SK-N-SH (cell line): ENCODE data around the gene EIPR1. TPM values are rescaled to one million over a fixed set of nuclear protein-coding genes. Genes with fewer than 3 reads are reported as not detected.

ENCODE experiments used
- CTCF ChIA-PET: fragments of 300-600, 350-600 bp; formaldehyde crosslinking; extraction: SDS; loops from one replicate; lab custom pipeline; 2021; lab: Yijun Ruan, JAX
- POLR2A ChIA-PET: fragments of 350-600 bp; sonication (Branson Sonifier 250); formaldehyde crosslinking; extraction: SDS; loops from one replicate; lab custom pipeline; 2020; ENCODE audit warnings: antibody characterized with exemption, inconsistent platforms; lab: Yijun Ruan, JAX
- DNase-seq: peaks from one replicate; pipeline ENCODE4 v3.0.0; 2012
- H2AFZ ChIP-seq: fragments of 200-600 bp; sonication (generic); 2 replicates; pipeline ENCODE4 v1.8.1; 2016; ENCODE audit warnings: antibody characterized with exemption, mild to moderate bottlenecking, low read depth
- H3F3A ChIP-seq: fragments of 200-600 bp; sonication (generic); replicated peaks from 2 replicates; pipeline ENCODE3; 2016; ENCODE audit warnings: antibody characterized with exemption, mild to moderate bottlenecking; ENCODE audit not compliant: insufficient read depth
- H3K27ac ChIP-seq, 2 experiments: fragments of 200-500 bp in 1 of 2; fragments of 200-600 bp in 1 of 2; sonication (Bioruptor generic) in 1 of 2; sonication (generic), shearing (Covaris generic) in 1 of 2; 2 replicates each; pipeline versions ENCODE4 v1.5.1 to v1.6.1; 2014 to 2016; ENCODE audit warnings: low read depth in 2 of 2, inconsistent platforms in 1 of 2, low read length in 1 of 2, mild to moderate bottlenecking in 1 of 2, mixed read lengths in 1 of 2
- H3K27me3 ChIP-seq: fragments of 200-600 bp; sonication (generic), shearing (Covaris generic); 2 replicates; pipeline ENCODE4 v1.6.1; 2016; ENCODE audit warnings: mixed run types; ENCODE audit not compliant: insufficient read depth
- H3K36me3 ChIP-seq, 2 experiments: fragments of 200-500 bp in 1 of 2; fragments of 200-600 bp in 1 of 2; sonication (Bioruptor generic) in 1 of 2; sonication (generic) in 1 of 2; replicated peaks in 1 of 2; 2 replicates each; pipeline versions ENCODE3 to v1.5.1; 2014 to 2016; ENCODE audit warnings: low read length in 1 of 2, mild to moderate bottlenecking in 1 of 2; ENCODE audit not compliant: insufficient read depth in 2 of 2, control insufficient read depth in 1 of 2
- H3K4me1 ChIP-seq, 2 experiments: fragments of 200-500 bp in 1 of 2; fragments of 200-600 bp in 1 of 2; sonication (Bioruptor generic) in 1 of 2; sonication (generic), shearing (Covaris generic) in 1 of 2; 2 replicates each; pipeline versions ENCODE4 v1.5.1 to v1.6.1; 2014 to 2016; ENCODE audit warnings: low read depth in 1 of 2, low read length in 1 of 2, mixed run types in 1 of 2; ENCODE audit not compliant: insufficient read depth in 2 of 2, control insufficient read depth in 1 of 2
- H3K4me2 ChIP-seq: fragments of 200-600 bp; sonication (generic), shearing (Covaris generic); 2 replicates; pipeline ENCODE4 v1.6.1; 2017; ENCODE audit warnings: mixed run types
- H3K4me3 ChIP-seq, 2 experiments: fragments of 200-500 bp in 1 of 2; fragments of 200-600 bp in 1 of 2; sonication (Bioruptor generic) in 1 of 2; sonication (generic), shearing (Covaris generic) in 1 of 2; 2 replicates each; pipeline versions ENCODE4 v1.5.1 to v1.8.1; 2014 to 2016; ENCODE audit warnings: low read depth in 2 of 2, inconsistent platforms in 1 of 2, low read length in 1 of 2, mild to moderate bottlenecking in 1 of 2, mixed read lengths in 1 of 2, moderate library complexity in 1 of 2
- H3K79me2 ChIP-seq: fragments of 200-600 bp; sonication (generic); 2 replicates; pipeline ENCODE4 v1.8.1; 2017; ENCODE audit warnings: mild to moderate bottlenecking; ENCODE audit not compliant: insufficient read depth
- H3K9ac ChIP-seq: fragments of 200-600 bp; sonication (generic); 2 replicates; pipeline ENCODE4 v1.6.1; 2017; ENCODE audit warnings: mixed run types
- H3K9me2 ChIP-seq: fragments of 200-600 bp; sonication (generic); 2 replicates; pipeline ENCODE4 v1.6.1; 2017; ENCODE audit warnings: mixed run types
- H3K9me3 ChIP-seq: fragments of 200-600 bp; sonication (generic); 2 replicates; pipeline ENCODE4 v1.6.1; 2017; ENCODE audit warnings: mixed run types, mild to moderate bottlenecking, moderate library complexity
- H4K20me1 ChIP-seq: fragments of 200-600 bp; sonication (generic); 2 replicates; pipeline ENCODE4 v1.6.1; 2017; ENCODE audit warnings: mild to moderate bottlenecking, mixed run types; ENCODE audit not compliant: insufficient read depth
- ELF1 ChIP-seq: IDR thresholded peaks from 2 replicates; pipeline ENCODE4 v1.4.0; 2012
- EP300 ChIP-seq, 2 experiments: IDR thresholded peaks; 2 replicates each; pipeline versions ENCODE4 v1.4.0 to v1.6.1; 2012; ENCODE audit warnings: borderline replicate concordance in 1 of 2, low read depth in 1 of 2, low read length in 1 of 2
- EZH2phosphoT487 ChIP-seq: fragments of 200-600 bp; sonication (generic); IDR thresholded peaks from 2 replicates; pipeline ENCODE4 v1.6.1; 2017; ENCODE audit warnings: low read depth, mixed run types, mild to moderate bottlenecking, antibody characterized with exemption, moderate library complexity, borderline replicate concordance
- FOXJ3 ChIP-seq: sonication (generic); formaldehyde crosslinking; IDR thresholded peaks from 2 replicates; pipeline ENCODE4 v1.5.1; 2020; ENCODE audit warnings: mild to moderate bottlenecking, missing genetic modification reagents
- GATA2 ChIP-seq: sonication (generic); formaldehyde crosslinking; IDR thresholded peaks from 2 replicates; pipeline ENCODE4 v1.5.0; 2020; ENCODE audit warnings: mild to moderate bottlenecking, missing genetic modification reagents
- JUND ChIP-seq: IDR thresholded peaks from 2 replicates; pipeline ENCODE4 v1.4.0; 2012
- MXI1 ChIP-seq: IDR thresholded peaks from 2 replicates; pipeline ENCODE4 v1.6.1; 2012; ENCODE audit warnings: mild to moderate bottlenecking, low read depth, low read length, improper control_type of control experiment
- RAD21 ChIP-seq: IDR thresholded peaks from 2 replicates; pipeline ENCODE4 v1.6.1; 2012; ENCODE audit warnings: mild to moderate bottlenecking, low read length
- RCOR1 ChIP-seq: fragments of 150-350 bp; IDR thresholded peaks from 2 replicates; pipeline ENCODE4 v1.6.1; 2017; ENCODE audit warnings: antibody characterized with exemption, low read length
- RFX5 ChIP-seq: IDR thresholded peaks from 2 replicates; pipeline ENCODE4 v1.6.1; 2012; ENCODE audit warnings: mild to moderate bottlenecking, improper control_type of control experiment, low read length
- RXRA ChIP-seq: IDR thresholded peaks from 2 replicates; pipeline ENCODE4 v1.4.0; 2012; ENCODE audit warnings: low read depth, mild to moderate bottlenecking, borderline replicate concordance
- TEAD4 ChIP-seq: IDR thresholded peaks from 2 replicates; pipeline ENCODE4 v1.4.0; 2012; ENCODE audit warnings: mild to moderate bottlenecking, borderline replicate concordance; ENCODE audit not compliant: insufficient read depth
- USF1 ChIP-seq: IDR thresholded peaks from 2 replicates; pipeline ENCODE4 v1.4.0; 2012; ENCODE audit warnings: low read depth, borderline replicate concordance
- USF2 ChIP-seq: fragments of 150-350 bp; IDR thresholded peaks from 2 replicates; pipeline ENCODE4 v1.6.1; 2017; ENCODE audit warnings: antibody characterized with exemption, low read length, low read depth, borderline replicate concordance
- YY1 ChIP-seq: IDR thresholded peaks from 2 replicates; pipeline ENCODE4 v1.4.0; 2012; ENCODE audit warnings: low read depth, mild to moderate bottlenecking
- WGBS: methylation state at CpG from one replicate; pipeline ENCODE4 v1.1.6; 2017; ENCODE audit warnings: low lambda C conversion rate; 5-methylcytosine and 5-hydroxymethylcytosine counted together
- polyA plus RNA-seq, 3 experiments: library from polyadenylated mRNA; depleted of rRNA; stranded (reverse); fragments of >200 nt; gene quantifications; 2 replicates each; pipeline ENCODE4 v1.2.3, GENCODE V29; 2012
- TF ChIP-seq, protein P1 (sequence below): IDR thresholded peaks from 2 replicates; pipeline ENCODE4; 2012
- TF ChIP-seq, protein P2 (sequence below): fragments of 200-600 bp; sonication (generic); IDR thresholded peaks from 2 replicates; pipeline ENCODE4 v1.6.1; 2017; ENCODE audit warnings: antibody characterized with exemption, mild to moderate bottlenecking, moderate library complexity
- TF ChIP-seq, protein P3 (sequence below): IDR thresholded peaks from 2 replicates; pipeline ENCODE4 v1.4.0; 2012; ENCODE audit warnings: low read depth
- TF ChIP-seq, protein P4 (sequence below): IDR thresholded peaks from 2 replicates; pipeline ENCODE4 v1.4.0; 2012; ENCODE audit warnings: low read depth, borderline replicate concordance

Gene EIPR1
- polyA plus RNA-seq, 1 of the 3 experiments (the other 2 are of a cell fraction) = 85.9 TPM

DNA sequence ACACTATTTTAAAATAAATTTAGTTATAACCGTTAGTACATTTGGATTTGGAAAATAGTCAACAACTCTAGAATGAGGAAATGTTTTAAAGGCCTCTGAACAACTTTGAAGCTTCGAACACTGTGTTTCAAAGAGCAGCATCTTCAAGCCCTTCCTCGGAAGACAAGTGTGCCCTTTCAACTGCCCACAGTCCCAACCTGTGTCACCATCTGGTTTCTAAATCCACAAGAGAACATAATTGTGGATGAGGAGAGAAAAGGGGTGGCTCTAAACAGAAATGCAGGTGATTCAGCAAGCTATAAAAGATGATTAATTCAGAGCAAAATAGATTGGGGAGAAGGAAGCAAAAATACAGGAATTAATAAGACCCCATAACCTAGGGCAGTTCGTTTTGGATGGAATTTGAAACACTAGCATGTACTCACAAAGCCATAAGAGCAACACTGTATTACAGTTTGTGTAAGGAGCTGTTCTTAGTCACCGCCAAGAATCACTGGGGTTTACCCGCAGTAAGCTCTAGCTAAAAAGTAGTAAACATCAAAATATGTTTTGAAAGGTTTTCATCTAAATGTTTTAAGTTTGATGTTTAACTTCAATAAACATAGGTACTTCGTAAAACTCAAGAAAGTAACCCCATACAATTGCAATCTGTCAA is 160.7 kb downstream of the EIPR1 start:
- no peak for TF ChIP-seq EP300 (IDR thresholded peaks at IDR 0.05; ENCODE audit: borderline replicate concordance in 1 of 2, low read depth in 1 of 2, low read length in 1 of 2)
- TF ChIP-seq FOXJ3 (CRISPR knock-in tag) = no peak
- TF ChIP-seq, protein P1, sequence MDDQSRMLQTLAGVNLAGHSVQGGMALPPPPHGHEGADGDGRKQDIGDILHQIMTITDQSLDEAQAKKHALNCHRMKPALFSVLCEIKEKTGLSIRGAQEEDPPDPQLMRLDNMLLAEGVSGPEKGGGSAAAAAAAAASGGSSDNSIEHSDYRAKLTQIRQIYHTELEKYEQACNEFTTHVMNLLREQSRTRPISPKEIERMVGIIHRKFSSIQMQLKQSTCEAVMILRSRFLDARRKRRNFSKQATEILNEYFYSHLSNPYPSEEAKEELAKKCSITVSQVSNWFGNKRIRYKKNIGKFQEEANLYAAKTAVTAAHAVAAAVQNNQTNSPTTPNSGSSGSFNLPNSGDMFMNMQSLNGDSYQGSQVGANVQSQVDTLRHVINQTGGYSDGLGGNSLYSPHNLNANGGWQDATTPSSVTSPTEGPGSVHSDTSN = no peak
- TF ChIP-seq, protein P2, sequence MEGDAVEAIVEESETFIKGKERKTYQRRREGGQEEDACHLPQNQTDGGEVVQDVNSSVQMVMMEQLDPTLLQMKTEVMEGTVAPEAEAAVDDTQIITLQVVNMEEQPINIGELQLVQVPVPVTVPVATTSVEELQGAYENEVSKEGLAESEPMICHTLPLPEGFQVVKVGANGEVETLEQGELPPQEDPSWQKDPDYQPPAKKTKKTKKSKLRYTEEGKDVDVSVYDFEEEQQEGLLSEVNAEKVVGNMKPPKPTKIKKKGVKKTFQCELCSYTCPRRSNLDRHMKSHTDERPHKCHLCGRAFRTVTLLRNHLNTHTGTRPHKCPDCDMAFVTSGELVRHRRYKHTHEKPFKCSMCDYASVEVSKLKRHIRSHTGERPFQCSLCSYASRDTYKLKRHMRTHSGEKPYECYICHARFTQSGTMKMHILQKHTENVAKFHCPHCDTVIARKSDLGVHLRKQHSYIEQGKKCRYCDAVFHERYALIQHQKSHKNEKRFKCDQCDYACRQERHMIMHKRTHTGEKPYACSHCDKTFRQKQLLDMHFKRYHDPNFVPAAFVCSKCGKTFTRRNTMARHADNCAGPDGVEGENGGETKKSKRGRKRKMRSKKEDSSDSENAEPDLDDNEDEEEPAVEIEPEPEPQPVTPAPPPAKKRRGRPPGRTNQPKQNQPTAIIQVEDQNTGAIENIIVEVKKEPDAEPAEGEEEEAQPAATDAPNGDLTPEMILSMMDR = no peak
- TF ChIP-seq USF2 = no peak
- no peak for TF ChIP-seq RFX5
- no peak for TF ChIP-seq RAD21
- TF ChIP-seq MXI1 = no peak
- no peak for TF ChIP-seq RCOR1
- TF ChIP-seq JUND = no peak
- TF ChIP-seq RXRA = no peak
- no peak for TF ChIP-seq TEAD4
- TF ChIP-seq, protein P3, sequence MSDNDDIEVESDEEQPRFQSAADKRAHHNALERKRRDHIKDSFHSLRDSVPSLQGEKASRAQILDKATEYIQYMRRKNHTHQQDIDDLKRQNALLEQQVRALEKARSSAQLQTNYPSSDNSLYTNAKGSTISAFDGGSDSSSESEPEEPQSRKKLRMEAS = no peak
- TF ChIP-seq GATA2 = no peak
- TF ChIP-seq, protein P4, sequence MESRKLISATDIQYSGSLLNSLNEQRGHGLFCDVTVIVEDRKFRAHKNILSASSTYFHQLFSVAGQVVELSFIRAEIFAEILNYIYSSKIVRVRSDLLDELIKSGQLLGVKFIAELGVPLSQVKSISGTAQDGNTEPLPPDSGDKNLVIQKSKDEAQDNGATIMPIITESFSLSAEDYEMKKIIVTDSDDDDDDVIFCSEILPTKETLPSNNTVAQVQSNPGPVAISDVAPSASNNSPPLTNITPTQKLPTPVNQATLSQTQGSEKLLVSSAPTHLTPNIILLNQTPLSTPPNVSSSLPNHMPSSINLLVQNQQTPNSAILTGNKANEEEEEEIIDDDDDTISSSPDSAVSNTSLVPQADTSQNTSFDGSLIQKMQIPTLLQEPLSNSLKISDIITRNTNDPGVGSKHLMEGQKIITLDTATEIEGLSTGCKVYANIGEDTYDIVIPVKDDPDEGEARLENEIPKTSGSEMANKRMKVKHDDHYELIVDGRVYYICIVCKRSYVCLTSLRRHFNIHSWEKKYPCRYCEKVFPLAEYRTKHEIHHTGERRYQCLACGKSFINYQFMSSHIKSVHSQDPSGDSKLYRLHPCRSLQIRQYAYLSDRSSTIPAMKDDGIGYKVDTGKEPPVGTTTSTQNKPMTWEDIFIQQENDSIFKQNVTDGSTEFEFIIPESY = no peak
- TF ChIP-seq ELF1 = no peak
- no peak for TF ChIP-seq USF1
- TF ChIP-seq YY1 = no peak
- TF ChIP-seq EZH2phosphoT487 = no peak
- no peaks in the 10 kb centered on the region for H3K4me1 ChIP-seq
- no peak for DNase-seq
- no peaks in the 10 kb centered on the region for H3K27me3 ChIP-seq
- H3K79me2 ChIP-seq = peaks cover 20% of the 10 kb centered on the region
- H3K9me3 ChIP-seq = no peaks in the 10 kb centered on the region
- H3K4me2 ChIP-seq = no peak overlapping the region
- no peak overlapping the region for H3K4me3 ChIP-seq
- CTCF ChIA-PET = interaction anchor here (1.0 kb wide), 1 partner anchor 11 kb away, joined by 3 read pairs; no protein-coding TSS in a partner anchor
- H3K36me3 ChIP-seq = peaks cover 4 to 14% of the 10 kb centered on the region in 2 experiments
- no peak overlapping the region for H3K9ac ChIP-seq
- H2AFZ ChIP-seq = no peak overlapping the region
- WGBS = 86% methylated on average over 7 of the region's 7 CpGs
- peaks cover 15% of the 10 kb centered on the region for H3F3A ChIP-seq
- no peaks in the 10 kb centered on the region for H3K9me2 ChIP-seq
- H3K27ac ChIP-seq = no peak overlapping the region
- POLR2A ChIA-PET = interaction anchor here (0.7 kb wide), 1 partner anchor 97 kb away, joined by 3 read pairs; no protein-coding TSS in a partner anchor
- H4K20me1 ChIP-seq = peaks cover 5% of the 10 kb centered on the region; the same call in 1 of the 2 replicates
